Measurements from ENCODE around the gene GAPDH. TPM values are rescaled to one million over a fixed set of nuclear protein-coding genes. Genes with fewer than 3 reads are reported as not detected.

GAPDH gene
- total and polyA plus RNA-seq, 10 of the 15 experiments (the other 5 are each of a cell fraction or from before 2014, with no cell fraction given) = 5,606 to 14,240 (median 9,400) TPM

- TF ChIP-seq HDGF (IDR thresholded peaks at IDR 0.05) (peak; percentile 22; the same call in 1 of the 2 replicates), EZH2 (IDR thresholded peaks at IDR 0.05; ENCODE audit: borderline replicate concordance, control insufficient read depth, low read depth, low read length) (no peak), CBFB (IDR thresholded peaks at IDR 0.05; ENCODE audit: low read depth) (peak; percentile 98), CBX3 (IDR thresholded peaks at IDR 0.05; ENCODE audit: borderline replicate concordance, low read depth) (no peak), USF1 (IDR thresholded peaks at IDR 0.05; ENCODE audit: borderline replicate concordance, extremely low read length, insufficient read depth, low read depth, low read length) (no peak), SMC3 (IDR thresholded peaks at IDR 0.05; ENCODE audit: borderline replicate concordance, low read length) (no peak), ZBTB11 (CRISPR knock-in tag; IDR thresholded peaks at IDR 0.05) (no peak), CUX1 (IDR thresholded peaks at IDR 0.05; ENCODE audit: insufficient replicate concordance, low read depth, low read length) (no peak), FOXM1 (IDR thresholded peaks at IDR 0.05; ENCODE audit: low read depth, low read length) (no peak), TAF1 (IDR thresholded peaks at IDR 0.05; ENCODE audit: borderline replicate concordance, low read depth, low read length) (peak; percentile 90), SIN3A (IDR thresholded peaks at IDR 0.05; ENCODE audit: low read depth, low read length) (peak; percentile 90), NRF1 (conservative IDR thresholded peaks at IDR 0.05; ENCODE audit: low read depth, low read length) (no peak), SRF (IDR thresholded peaks at IDR 0.05; ENCODE audit: low read depth in 2 of 2, low read length in 2 of 2) (peak in 1 of 2 experiments; percentile 53; a peak in 1 of 4 replicates), SMARCA5 (IDR thresholded peaks at IDR 0.05) (peak; percentile 23; the same call in 1 of the 2 replicates), HDAC2 (IDR thresholded peaks at IDR 0.05) (no peak; the same call in 1 of the 2 replicates), IRF5 (IDR thresholded peaks at IDR 0.05; ENCODE audit: borderline replicate concordance) (no peak), ELK1 (IDR thresholded peaks at IDR 0.05; ENCODE audit: low read depth, low read length) (no peak)
Observed at GRCh38 chr12:6533923-6534694, at the start of gene GAPDH (continued).
